ENCODE measurements around the gene SPRR3. TPM values are rescaled to one million over a fixed set of nuclear protein-coding genes. Genes with fewer than 3 reads are reported as not detected.

SPRR3 gene
- total and polyA plus RNA-seq, 10 donors = 0.39 to 9.3 (median 1.8) TPM; not detected in 7

- Histone ChIP-seq H3K27ac (no peak overlapping the region), H3K27me3 (replicated peaks in 1 of 7) (peaks cover 0 to 16% (median 0%) of the 10 kb centered on the region in 7 donors), H3K4me1 (no peaks in the 10 kb centered on the region), H3K9me3 (no peaks in the 10 kb centered on the region), H3K4me3 (no peak overlapping the region), H3K36me3 (no peaks in the 10 kb centered on the region)
- TF ChIP-seq POLR2A (IDR thresholded peaks at IDR 0.05) (no peak), POLR2AphosphoS5 (IDR thresholded peaks at IDR 0.05) (no peak), CTCF (IDR thresholded peaks at IDR 0.05 in 8 of 11, conservative IDR thresholded peaks at IDR 0.05 in 3 of 11) (no peak)
- no peak for DNase-seq
- 74 to 83% (median 79%) methylated on average over 3 of the region's 3 CpGs for whole genome bisulfite sequencing, 5 donors
- intact Hi-C loops (cut with DNase I; ENCODE audit: low total_unique reads) = no loop called here
Measured at GRCh38 chr1:152959273-152959672, 42.3 kb upstream of the SPRR3 start.

GRCh38 chr1:152959801-152960451, 41.6 kb upstream of the SPRR3 start:
- Histone ChIP-seq H3K9me3 (no peaks in the 10 kb centered on the region), H3K4me3 (no peak overlapping the region), H3K27ac (no peak overlapping the region), H3K36me3 (no peaks in the 10 kb centered on the region), H3K27me3 (replicated peaks in 1 of 7) (peaks cover 0 to 16% (median 0%) of the 10 kb centered on the region in 7 donors), H3K4me1 (no peaks in the 10 kb centered on the region)
- intact Hi-C loops (cut with DNase I; ENCODE audit: low total_unique reads) = no loop called here
- DNase-seq = no peak
- WGBS, 5 donors = 91 to 94% (median 93%) methylated on average over 10 of the region's 10 CpGs
- TF ChIP-seq POLR2AphosphoS5 (IDR thresholded peaks at IDR 0.05) = no peak
- no peak for TF ChIP-seq CTCF (IDR thresholded peaks at IDR 0.05 in 8 of 11, conservative IDR thresholded peaks at IDR 0.05 in 3 of 11)
- no peak for TF ChIP-seq POLR2A (IDR thresholded peaks at IDR 0.05)

GRCh38 chr1:152960452-152961044, 41.0 kb upstream of the SPRR3 start:
- Histone ChIP-seq H3K36me3 (no peaks in the 10 kb centered on the region), H3K27ac (no peak overlapping the region), H3K4me3 (no peak overlapping the region), H3K27me3 (replicated peaks in 1 of 7) (peaks cover 0 to 21% (median 0%) of the 10 kb centered on the region in 7 donors), H3K4me1 (no peaks in the 10 kb centered on the region), H3K9me3 (no peaks in the 10 kb centered on the region)
- 44 to 62% (median 52%) methylated on average over 9 to 10 of the region's 10 CpGs for WGBS, 5 donors
- no peak for TF ChIP-seq POLR2AphosphoS5 (IDR thresholded peaks at IDR 0.05)
- TF ChIP-seq CTCF (IDR thresholded peaks at IDR 0.05 in 8 of 11, conservative IDR thresholded peaks at IDR 0.05 in 3 of 11) = no peak
- no peak for TF ChIP-seq POLR2A (IDR thresholded peaks at IDR 0.05)
- DNase-seq = no peak
- intact Hi-C loops (cut with DNase I; ENCODE audit: low total_unique reads) = no loop called here

GRCh38 chr1:152961226-152961891, 40.2 kb upstream of the SPRR3 start:
- Histone ChIP-seq H3K4me1 (no peaks in the 10 kb centered on the region), H3K27ac (no peak overlapping the region), H3K27me3 (replicated peaks in 1 of 7) (peaks cover 0 to 29% (median 0%) of the 10 kb centered on the region in 7 donors), H3K4me3 (no peak overlapping the region), H3K36me3 (no peaks in the 10 kb centered on the region), H3K9me3 (no peaks in the 10 kb centered on the region)
- TF ChIP-seq POLR2AphosphoS5 (IDR thresholded peaks at IDR 0.05) (no peak), POLR2A (IDR thresholded peaks at IDR 0.05) (no peak), CTCF (IDR thresholded peaks at IDR 0.05 in 8 of 11, conservative IDR thresholded peaks at IDR 0.05 in 3 of 11) (no peak)
- 61 to 82% (median 76%) methylated on average over 7 of the region's 7 CpGs for WGBS, 5 donors
- no peak for DNase-seq
- intact Hi-C loops (cut with DNase I; ENCODE audit: low total_unique reads) = no loop called here

Data from spleen (tissue), 11 donors.